ENCODE results near the gene TAB2. TPM values are rescaled to one million over a fixed set of nuclear protein-coding genes. Genes with fewer than 3 reads are reported as not detected.
A peak's percentile ranks its signal among the peaks of the same experiment; 100 is the strongest.

TAB2 gene
- total RNA-seq, 4 donors from 2014 or later: 48.2 to 84.6 (median 52.8) TPM

DNA sequence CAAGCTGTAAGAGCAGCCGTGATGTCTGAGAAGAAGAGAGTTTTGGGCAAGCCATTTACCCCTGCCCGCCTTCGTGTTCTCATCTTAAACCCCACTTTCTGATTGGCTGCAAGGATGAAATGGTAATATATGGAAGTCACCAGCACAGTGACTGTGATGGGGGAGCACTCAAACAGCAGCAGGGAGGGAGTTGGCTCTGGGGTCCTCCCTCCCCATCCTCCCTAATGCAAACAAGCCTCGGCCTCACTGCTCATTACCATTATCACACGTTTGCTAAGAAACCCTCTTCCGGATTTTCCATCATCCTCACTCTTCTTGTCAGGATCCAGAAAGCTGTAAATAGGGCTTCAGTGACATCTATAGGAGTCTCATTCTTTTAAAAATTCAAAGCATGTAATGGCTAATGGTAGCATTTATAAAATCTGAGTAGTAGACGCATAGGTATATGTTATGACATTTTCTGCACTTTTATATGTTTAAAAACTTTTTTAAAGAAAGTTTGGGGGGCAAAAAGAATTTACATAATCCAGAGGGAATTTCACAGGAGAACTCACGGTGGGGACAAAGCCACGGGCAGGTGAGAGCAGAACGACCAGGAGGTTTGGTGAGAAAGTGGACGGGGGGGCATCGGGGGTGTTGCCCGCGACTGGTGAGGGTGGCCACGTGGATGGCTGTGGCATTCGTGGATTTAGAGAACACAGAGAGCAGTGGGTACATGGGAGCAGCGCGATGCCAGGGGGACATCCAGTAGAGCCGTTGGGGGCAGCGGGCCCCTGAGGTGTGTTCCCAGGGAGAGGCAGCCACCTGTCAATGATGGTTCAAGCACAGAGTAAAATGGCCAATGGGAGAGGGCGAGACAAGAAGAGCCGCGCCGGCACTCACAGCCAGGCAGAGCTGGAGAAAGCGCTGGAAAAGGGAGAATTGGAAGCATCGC is 112.2 kb downstream of the TAB2 start:
- DNase-seq: no peak

DNA sequence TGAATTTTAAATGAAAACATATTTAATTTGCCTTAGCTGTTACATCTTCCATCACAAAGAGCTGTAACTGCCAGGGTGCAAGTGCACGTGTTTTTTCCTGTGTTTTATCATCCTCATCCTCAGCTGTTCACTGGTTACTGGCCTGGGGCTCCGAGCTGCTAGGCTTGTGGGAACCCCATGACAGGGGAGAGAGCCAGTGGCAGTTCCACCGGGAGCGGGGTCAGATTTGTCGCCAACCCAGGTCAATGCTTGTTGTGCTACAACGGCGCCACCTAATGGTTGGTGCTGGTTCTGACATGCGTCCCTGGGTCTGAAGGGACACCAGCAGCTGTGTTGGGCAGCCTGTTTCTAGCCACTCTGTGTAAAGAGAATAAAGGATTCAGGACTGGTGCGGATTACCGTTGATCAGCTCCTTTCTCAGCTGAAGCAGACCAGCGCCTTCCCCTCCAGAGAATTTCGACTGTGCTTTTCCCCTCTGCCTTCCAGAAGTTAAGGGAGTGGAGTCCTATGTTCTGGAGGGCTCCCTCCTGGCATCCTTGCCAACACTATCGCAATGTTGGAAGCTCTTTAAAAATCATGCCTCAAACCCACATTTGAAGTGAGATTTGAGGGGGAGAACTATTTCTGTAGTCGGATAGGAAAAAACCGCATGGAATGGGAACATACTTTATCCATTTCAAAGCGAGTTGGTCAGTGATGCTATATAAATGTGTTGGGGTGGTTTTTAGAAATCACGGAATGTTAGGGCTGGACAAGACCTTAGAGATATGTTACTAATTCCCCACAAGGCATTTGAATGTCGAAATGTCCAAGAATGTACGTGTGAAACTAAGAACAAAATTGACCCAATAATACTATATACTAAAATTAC is 114.6 kb downstream of the TAB2 start:
- Histone ChIP-seq H3K27me3 (no peaks in the 10 kb centered on the region), H3K36me3 (no peaks in the 10 kb centered on the region), H3K9me3 (no peaks in the 10 kb centered on the region), H3K4me1 (peaks cover 0 to 7% (median 0%) of the 10 kb centered on the region in 4 donors), H3K4me3 (no peak overlapping the region), H3K27ac (no peak overlapping the region)
- TF ChIP-seq POLR2A (IDR thresholded peaks at IDR 0.05): peak in 1 of 2 donors; percentile 15
- TF ChIP-seq, protein P1, sequence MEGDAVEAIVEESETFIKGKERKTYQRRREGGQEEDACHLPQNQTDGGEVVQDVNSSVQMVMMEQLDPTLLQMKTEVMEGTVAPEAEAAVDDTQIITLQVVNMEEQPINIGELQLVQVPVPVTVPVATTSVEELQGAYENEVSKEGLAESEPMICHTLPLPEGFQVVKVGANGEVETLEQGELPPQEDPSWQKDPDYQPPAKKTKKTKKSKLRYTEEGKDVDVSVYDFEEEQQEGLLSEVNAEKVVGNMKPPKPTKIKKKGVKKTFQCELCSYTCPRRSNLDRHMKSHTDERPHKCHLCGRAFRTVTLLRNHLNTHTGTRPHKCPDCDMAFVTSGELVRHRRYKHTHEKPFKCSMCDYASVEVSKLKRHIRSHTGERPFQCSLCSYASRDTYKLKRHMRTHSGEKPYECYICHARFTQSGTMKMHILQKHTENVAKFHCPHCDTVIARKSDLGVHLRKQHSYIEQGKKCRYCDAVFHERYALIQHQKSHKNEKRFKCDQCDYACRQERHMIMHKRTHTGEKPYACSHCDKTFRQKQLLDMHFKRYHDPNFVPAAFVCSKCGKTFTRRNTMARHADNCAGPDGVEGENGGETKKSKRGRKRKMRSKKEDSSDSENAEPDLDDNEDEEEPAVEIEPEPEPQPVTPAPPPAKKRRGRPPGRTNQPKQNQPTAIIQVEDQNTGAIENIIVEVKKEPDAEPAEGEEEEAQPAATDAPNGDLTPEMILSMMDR (IDR thresholded peaks at IDR 0.05): peak; percentile 78 to 96 (median 94)
- DNase-seq: peak; percentile 91 to 97 (median 94)

More for the DNA sequence above, 112.2 kb downstream of the TAB2 start:
- Histone ChIP-seq H3K36me3 (no peaks in the 10 kb centered on the region), H3K27me3 (no peaks in the 10 kb centered on the region), H3K9me3 (no peaks in the 10 kb centered on the region), H3K4me3 (no peak overlapping the region), H3K27ac (no peak overlapping the region), H3K4me1 (peaks cover 0 to 7% (median 0%) of the 10 kb centered on the region in 4 donors)
- TF ChIP-seq, protein P1 (IDR thresholded peaks at IDR 0.05): no peak
- TF ChIP-seq POLR2A (IDR thresholded peaks at IDR 0.05): no peak

DNA sequence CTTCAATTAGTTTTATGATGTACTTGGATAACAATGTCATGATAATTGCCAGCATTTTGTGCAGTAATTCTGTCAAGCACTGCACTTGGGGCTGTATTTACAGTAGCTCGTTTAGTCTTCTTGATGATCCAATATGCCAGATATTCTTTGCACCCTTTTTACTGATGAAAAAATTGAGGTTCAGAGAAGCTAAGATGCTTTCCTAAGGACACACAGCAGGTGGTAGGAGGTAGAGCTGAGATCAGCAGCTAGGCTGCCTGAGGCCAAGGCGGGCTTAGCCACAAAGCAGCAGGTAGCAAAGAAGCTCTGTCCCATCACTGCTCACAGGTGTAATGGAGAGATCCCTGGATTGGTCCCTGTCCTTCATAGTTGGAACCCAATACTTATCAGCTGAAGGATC is 115.9 kb downstream of the TAB2 start:
- Histone ChIP-seq H3K4me1 (peaks cover 0 to 7% (median 0%) of the 10 kb centered on the region in 4 donors), H3K36me3 (no peaks in the 10 kb centered on the region), H3K9me3 (no peaks in the 10 kb centered on the region), H3K27me3 (no peaks in the 10 kb centered on the region), H3K4me3 (no peak overlapping the region), H3K27ac (no peak overlapping the region)
- DNase-seq: no peak
- TF ChIP-seq, protein P1 (IDR thresholded peaks at IDR 0.05): no peak
- TF ChIP-seq POLR2A (IDR thresholded peaks at IDR 0.05): no peak

DNA sequence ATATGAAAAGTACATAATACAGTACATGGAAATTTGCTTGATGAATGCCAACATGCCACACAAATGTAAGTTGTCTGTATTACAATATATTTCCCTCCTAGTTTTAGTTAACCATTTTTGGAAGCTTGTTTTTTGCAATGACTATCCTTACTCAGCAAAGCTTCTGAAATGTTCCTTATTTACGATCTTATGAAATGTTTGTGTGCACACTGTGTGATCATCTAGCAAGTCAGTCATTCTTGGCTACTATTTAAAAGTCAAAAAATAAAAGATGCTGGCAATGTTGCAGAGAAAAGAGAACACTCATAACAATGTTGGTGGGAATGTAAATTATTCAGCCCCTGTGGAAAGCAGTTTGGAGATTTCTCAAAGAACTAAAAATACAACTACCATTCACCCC is 116.4 kb downstream of the TAB2 start:
- no peaks in the 10 kb centered on the region for H3K9me3 ChIP-seq
- peaks cover 0 to 7% (median 0%) of the 10 kb centered on the region in 4 donors for H3K4me1 ChIP-seq
- H3K36me3 ChIP-seq: no peaks in the 10 kb centered on the region
- no peaks in the 10 kb centered on the region for H3K27me3 ChIP-seq
- TF ChIP-seq, protein P1 (IDR thresholded peaks at IDR 0.05): no peak
- TF ChIP-seq POLR2A (IDR thresholded peaks at IDR 0.05): no peak
- DNase-seq: no peak
- no peak overlapping the region for H3K4me3 ChIP-seq
- no peak overlapping the region for H3K27ac ChIP-seq

DNA sequence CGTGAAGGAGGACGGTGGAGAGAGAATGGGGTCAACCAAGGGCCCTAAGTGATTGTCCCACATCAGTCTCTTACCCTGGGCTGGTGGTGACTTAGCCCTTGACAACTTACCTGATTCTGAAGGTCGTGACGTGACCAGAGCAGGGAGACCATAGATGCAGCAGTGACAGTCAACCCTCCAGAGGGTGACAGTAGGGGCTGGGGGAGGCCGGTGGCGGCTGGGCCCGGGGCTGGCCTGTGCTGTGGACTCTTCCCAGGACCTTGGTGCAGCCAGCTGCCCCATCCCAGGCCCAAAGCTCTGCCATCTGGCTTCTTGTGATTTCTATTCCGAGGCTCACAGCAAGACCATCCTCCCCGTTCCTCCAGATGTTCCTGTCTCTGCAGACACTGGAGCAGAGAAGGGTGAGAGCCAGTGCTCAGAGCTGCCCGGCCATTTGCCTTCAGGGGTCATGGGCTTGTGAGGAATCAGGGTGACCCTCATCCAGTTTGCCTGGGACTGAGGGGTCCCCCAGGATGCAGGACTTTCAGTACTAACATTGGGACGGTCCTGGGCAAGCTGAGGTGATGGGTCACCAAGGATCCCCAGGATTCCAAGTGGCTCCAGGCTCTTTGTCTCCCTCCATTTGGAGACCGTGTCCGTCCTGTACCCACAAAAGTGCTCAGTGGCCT is 118.5 kb downstream of the TAB2 start:
- Histone ChIP-seq H3K27ac (no peak overlapping the region), H3K4me3 (no peak overlapping the region), H3K4me1 (peaks cover 0 to 7% (median 0%) of the 10 kb centered on the region in 4 donors), H3K27me3 (no peaks in the 10 kb centered on the region), H3K9me3 (no peaks in the 10 kb centered on the region), H3K36me3 (no peaks in the 10 kb centered on the region)
- TF ChIP-seq, protein P1 (IDR thresholded peaks at IDR 0.05): no peak
- TF ChIP-seq POLR2A (IDR thresholded peaks at IDR 0.05): no peak
- DNase-seq: no peak
